ENCODE measurements around the gene CDK19.

CDK19 gene

DNA sequence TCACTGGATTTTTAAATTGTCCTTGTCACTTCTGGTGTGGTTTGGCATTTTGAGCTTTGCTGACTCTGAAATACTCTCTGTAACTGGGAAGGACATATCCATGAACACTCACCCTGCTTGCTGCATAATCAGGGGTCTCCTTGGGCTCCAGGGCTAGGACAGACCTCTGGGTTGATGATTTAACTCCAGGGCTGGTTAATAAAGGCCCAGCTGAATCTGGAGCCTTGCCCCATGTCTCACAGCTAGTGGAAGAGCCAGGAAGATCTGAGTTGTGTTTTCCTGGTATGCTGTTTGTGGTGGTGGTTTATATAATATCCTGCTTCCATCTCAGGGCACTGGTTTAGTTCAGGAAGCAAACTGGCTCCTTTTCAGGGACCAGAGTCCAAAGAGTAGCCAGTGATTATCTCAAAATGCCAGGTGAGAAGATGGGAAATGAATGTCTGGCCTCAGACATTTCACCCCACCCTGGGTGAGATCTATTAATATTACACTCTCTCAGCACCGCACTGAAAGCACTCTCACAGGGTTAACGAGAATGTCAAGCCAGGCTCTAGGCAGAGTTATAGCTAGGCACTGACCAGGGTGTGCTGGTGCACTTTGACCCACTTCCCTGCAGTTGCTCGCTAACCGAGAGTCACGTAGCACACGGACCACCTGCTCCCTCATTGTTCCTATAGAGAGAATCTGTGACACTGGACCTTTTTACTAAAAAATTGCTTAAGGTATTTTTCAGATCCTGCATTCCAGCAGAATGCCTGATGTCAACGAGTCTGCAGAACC, 248.7 kb downstream of the CDK19 start:
- no peak overlapping the region for H3K27ac ChIP-seq
- TF ChIP-seq ZFX (IDR thresholded peaks at IDR 0.05; ENCODE audit: borderline replicate concordance), result no peak
- TF ChIP-seq, protein P1, sequence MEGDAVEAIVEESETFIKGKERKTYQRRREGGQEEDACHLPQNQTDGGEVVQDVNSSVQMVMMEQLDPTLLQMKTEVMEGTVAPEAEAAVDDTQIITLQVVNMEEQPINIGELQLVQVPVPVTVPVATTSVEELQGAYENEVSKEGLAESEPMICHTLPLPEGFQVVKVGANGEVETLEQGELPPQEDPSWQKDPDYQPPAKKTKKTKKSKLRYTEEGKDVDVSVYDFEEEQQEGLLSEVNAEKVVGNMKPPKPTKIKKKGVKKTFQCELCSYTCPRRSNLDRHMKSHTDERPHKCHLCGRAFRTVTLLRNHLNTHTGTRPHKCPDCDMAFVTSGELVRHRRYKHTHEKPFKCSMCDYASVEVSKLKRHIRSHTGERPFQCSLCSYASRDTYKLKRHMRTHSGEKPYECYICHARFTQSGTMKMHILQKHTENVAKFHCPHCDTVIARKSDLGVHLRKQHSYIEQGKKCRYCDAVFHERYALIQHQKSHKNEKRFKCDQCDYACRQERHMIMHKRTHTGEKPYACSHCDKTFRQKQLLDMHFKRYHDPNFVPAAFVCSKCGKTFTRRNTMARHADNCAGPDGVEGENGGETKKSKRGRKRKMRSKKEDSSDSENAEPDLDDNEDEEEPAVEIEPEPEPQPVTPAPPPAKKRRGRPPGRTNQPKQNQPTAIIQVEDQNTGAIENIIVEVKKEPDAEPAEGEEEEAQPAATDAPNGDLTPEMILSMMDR (IDR thresholded peaks at IDR 0.05), result no peak

DNA sequence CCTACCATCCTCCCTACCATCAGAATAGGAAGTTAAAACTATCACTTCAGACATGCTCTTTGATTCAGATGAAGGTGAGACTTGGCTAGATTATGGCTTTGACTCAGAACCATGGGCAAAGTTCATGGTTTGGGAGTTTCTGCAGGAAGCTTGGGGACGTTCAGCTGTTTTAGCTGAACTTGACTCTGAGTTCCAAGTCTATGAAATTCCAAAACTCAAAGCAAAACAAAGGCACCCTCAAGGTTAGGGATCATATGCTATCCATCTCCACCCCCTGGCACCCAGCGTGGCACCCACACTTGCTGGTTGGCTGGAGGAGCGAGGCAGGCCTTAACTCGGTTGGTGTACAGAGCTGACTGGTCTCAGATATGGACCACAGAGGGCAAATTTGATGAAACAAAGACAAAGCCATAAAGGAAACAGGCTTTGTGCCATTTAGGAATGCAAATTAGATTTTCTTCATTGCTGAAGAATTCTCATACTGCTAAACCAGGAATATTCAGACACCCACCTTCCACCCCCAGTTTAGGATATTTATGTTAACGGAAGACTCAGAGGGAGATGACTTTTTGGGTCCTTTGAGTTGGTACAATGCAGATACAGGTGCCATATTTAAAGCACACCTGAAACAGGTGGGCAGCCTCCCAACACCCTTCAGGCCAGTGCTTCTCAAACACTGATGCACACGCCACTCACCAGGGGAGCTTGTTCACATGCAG, 250.4 kb downstream of the CDK19 start:
- H3K27ac ChIP-seq, result no peak overlapping the region
- TF ChIP-seq ZFX (IDR thresholded peaks at IDR 0.05; ENCODE audit: borderline replicate concordance), result no peak
- TF ChIP-seq, protein P1 (IDR thresholded peaks at IDR 0.05), result no peak

DNA sequence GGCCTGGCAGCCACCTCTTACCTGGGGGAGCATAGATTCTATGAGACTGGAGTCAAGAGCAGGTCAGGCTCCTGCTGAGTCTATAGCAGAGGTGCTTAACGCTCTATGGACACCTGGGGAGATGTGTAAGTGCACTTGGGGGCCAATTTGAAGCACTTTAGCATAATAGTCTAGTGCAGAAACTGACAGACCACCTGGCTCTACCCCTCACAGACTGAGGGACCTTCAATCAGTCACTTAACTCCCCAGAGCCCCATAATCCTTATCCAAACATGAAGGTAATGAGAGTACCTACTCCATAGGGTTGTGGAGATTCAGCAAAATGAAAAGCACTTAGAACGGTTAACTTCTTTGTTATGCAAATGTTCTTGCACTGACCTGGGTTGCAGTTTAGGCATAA, 251.6 kb downstream of the CDK19 start:
- TF ChIP-seq, protein P1 (IDR thresholded peaks at IDR 0.05), result no peak
- TF ChIP-seq ZFX (IDR thresholded peaks at IDR 0.05; ENCODE audit: borderline replicate concordance), result no peak
- no peak overlapping the region for H3K27ac ChIP-seq

DNA sequence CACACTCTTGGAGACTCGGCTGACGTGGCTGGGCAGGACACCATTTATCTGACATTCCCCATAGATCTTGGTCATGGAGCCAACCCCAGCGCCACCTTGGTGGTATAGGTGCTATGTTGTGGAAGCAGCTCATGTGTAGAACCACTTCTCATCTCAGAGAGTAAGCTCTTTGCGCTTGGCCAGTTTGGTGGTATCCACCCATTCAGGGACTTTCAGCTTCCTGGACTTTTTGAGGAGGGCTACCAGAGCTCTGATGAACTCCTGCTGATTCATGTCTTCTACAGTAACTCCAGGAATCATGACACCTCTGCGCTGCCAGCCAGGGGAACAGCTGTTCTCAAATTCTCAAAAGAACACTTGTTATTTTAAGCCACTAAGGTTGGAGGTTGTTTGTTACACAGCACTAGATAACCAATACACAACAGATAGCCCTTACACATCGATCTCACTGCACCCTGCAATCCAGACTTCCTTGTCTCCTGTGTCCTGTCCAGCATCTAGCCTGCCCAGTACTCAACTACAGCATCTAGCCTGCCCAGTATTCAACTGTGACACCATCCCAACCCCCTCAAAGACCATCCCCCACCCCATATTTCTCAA, 252.9 kb downstream of the CDK19 start:
- no peak overlapping the region for H3K27ac ChIP-seq
- no peak for TF ChIP-seq ZFX (IDR thresholded peaks at IDR 0.05; ENCODE audit: borderline replicate concordance)
- TF ChIP-seq, protein P1 (IDR thresholded peaks at IDR 0.05), result no peak

DNA sequence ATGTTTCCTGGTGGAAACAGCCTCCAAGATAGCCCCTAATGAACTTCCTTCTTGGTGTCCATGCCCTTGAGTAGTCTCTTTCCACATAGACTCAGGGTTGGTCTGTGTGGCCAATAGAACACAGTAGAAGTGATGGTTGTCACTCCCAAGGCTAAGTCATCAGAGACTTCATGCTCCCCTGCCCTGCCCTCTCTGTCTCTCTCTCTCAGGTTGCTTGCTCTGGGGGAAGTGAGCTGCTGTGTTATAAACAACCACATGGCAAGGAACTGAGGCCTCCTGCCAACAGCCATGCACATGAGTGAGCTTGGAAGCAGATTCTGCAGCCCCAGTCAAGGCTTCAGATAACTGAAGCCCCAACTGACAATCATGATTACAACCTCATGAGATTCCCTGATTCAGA, 253.6 kb downstream of the CDK19 start:
- TF ChIP-seq, protein P1 (IDR thresholded peaks at IDR 0.05), result no peak
- TF ChIP-seq ZFX (IDR thresholded peaks at IDR 0.05; ENCODE audit: borderline replicate concordance), result no peak
- no peak overlapping the region for H3K27ac ChIP-seq

DNA sequence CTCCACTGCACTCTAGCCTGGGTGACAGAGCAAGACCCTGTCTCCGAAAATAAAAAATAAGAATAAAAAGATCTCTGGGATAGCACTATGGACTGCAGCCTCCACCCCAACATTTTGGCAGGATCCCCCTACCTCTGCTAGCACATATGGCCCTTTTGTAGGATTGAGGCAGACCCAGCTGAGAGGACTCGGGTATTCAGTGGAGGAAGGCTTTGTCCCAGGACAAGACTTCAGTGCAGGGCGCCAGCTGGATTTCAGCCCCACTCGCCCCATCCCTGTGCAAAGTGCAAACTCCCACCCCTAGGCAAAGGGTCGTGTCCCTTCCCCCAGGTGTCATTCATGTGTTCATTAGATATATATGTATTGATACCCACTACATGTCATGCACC, 254.3 kb downstream of the CDK19 start:
- H3K27ac ChIP-seq, result no peak overlapping the region
- TF ChIP-seq, protein P1 (IDR thresholded peaks at IDR 0.05), result no peak
- no peak for TF ChIP-seq ZFX (IDR thresholded peaks at IDR 0.05; ENCODE audit: borderline replicate concordance)

Data from 22Rv1 (cell line).